HL-60/S4 treated with phorbol 12-myristate 13-acetate at 8.2 ng/mL for 4 days and 3 days (cell line): ENCODE measurements around the gene SEMA3A.
"Not testable (repeated sequence)": the region's sequence is repeated elsewhere in the genome, so short reads cannot be mapped to it uniquely, and the experiment has no call there.

Experiments used
- in situ Hi-C: fragments of 300-500 bp; cut with MboI; formaldehyde crosslinking; loops from 2 replicates; pipeline ENCODE4 v1.15.0; 2022; ENCODE audit warnings: low sequenced_read_pairs

The SEMA3A gene

GRCh38 chr7:84157171-84157570 is 37.4 kb downstream of the SEMA3A start:
- in situ Hi-C loops = no loop called here

GRCh38 chr7:84154991-84155781 is 39.4 kb downstream of the SEMA3A start:
- in situ Hi-C loops = no loop called here

GRCh38 chr7:84152995-84153394 is 41.6 kb downstream of the SEMA3A start:
- in situ Hi-C loops = no loop called here

- in situ Hi-C loops = not testable (repeated sequence)
These were observed 44.2 kb downstream of the SEMA3A start for GRCh38 chr7:84150370-84150769.

- in situ Hi-C loops = no loop called here
These were observed 45.0 kb downstream of the SEMA3A start for GRCh38 chr7:84149573-84149972.

- in situ Hi-C loops = no loop called here
These were observed 48.7 kb downstream of the SEMA3A start for GRCh38 chr7:84145892-84146291.

- in situ Hi-C loops = no loop called here
These were observed 49.7 kb downstream of the SEMA3A start for GRCh38 chr7:84144935-84145334.

- in situ Hi-C loops = no loop called here
These were observed 50.1 kb downstream of the SEMA3A start for GRCh38 chr7:84144480-84144879.

GRCh38 chr7:84142726-84143125 is 51.9 kb downstream of the SEMA3A start:
- in situ Hi-C loops = no loop called here

- in situ Hi-C loops = no loop called here
These were observed 54.4 kb downstream of the SEMA3A start for GRCh38 chr7:84139986-84140729.

GRCh38 chr7:84138411-84138810 is 56.2 kb downstream of the SEMA3A start:
- in situ Hi-C loops = no loop called here

- in situ Hi-C loops = no loop called here
These were observed 56.8 kb downstream of the SEMA3A start for GRCh38 chr7:84137812-84138211.

GRCh38 chr7:84136809-84137208 is 57.8 kb downstream of the SEMA3A start:
- in situ Hi-C loops = no loop called here

- in situ Hi-C loops = no loop called here
These were observed 58.3 kb downstream of the SEMA3A start for GRCh38 chr7:84136336-84136735.

- in situ Hi-C loops = no loop called here
These were observed 60.4 kb downstream of the SEMA3A start for GRCh38 chr7:84134169-84134568.

GRCh38 chr7:84125654-84126053 is 68.9 kb downstream of the SEMA3A start:
- in situ Hi-C loops = no loop called here

- in situ Hi-C loops = no loop called here
These were observed 70.5 kb downstream of the SEMA3A start for GRCh38 chr7:84123965-84124547.

- in situ Hi-C loops = no loop called here
These were observed 71.8 kb downstream of the SEMA3A start for GRCh38 chr7:84122582-84123360.

- in situ Hi-C loops = no loop called here
These were observed 77.3 kb downstream of the SEMA3A start for GRCh38 chr7:84117304-84117703.

GRCh38 chr7:84113906-84114850 is 80.4 kb downstream of the SEMA3A start:
- in situ Hi-C loops = no loop called here
